Fibroblast of skin of right biceps (primary cell): ENCODE results near the gene UNC45A.
A peak's percentile ranks its signal among the peaks of the same experiment; 100 is the strongest.
"Not testable (repeated sequence)": the region's sequence is repeated elsewhere in the genome, so short reads cannot be mapped to it uniquely, and the experiment has no call there.

Experiments used
- DNase-seq: peaks from one replicate; pipeline ENCODE4 v3.0.0-alpha.2; 2013

Gene UNC45A

GRCh38 chr15:90934949-90935751, at the start of gene UNC45A:
Gene UNC45A, plus strand, starts transcription at chr15:90935285. Its CDS starts 40 bp downstream, at chr15:90935325.
- peak; percentile 83 for DNase-seq

- peak; percentile 60 for DNase-seq
Measured at GRCh38 chr15:90885432-90886290, 49.4 kb upstream of the UNC45A start.

- no peak for DNase-seq
Measured at GRCh38 chr15:90886291-90886614, 48.8 kb upstream of the UNC45A start.

GRCh38 chr15:90887037-90887481, 48.0 kb upstream of the UNC45A start:
- DNase-seq: no peak

GRCh38 chr15:90889313-90889730, 45.8 kb upstream of the UNC45A start:
- DNase-seq: no peak

GRCh38 chr15:90889736-90890456, 45.2 kb upstream of the UNC45A start:
- no peak for DNase-seq

GRCh38 chr15:90890839-90891238, 44.2 kb upstream of the UNC45A start:
- no peak for DNase-seq

- DNase-seq: no peak
Measured at GRCh38 chr15:90891346-90891949, 43.6 kb upstream of the UNC45A start.

- DNase-seq: no peak
Measured at GRCh38 chr15:90892023-90892422, 43.1 kb upstream of the UNC45A start.

- no peak for DNase-seq
Measured at GRCh38 chr15:90892498-90893174, 42.4 kb upstream of the UNC45A start.

- no peak for DNase-seq
Measured at GRCh38 chr15:90893175-90894090, 41.7 kb upstream of the UNC45A start.

- DNase-seq: peak; percentile 53
Measured at GRCh38 chr15:90895571-90896117, 39.4 kb upstream of the UNC45A start.

- DNase-seq: not testable (repeated sequence)
Measured at GRCh38 chr15:90897131-90897655, 37.9 kb upstream of the UNC45A start.

- no peak for DNase-seq
Measured at GRCh38 chr15:90901175-90902039, 33.7 kb upstream of the UNC45A start.

GRCh38 chr15:90902040-90902839, 32.8 kb upstream of the UNC45A start:
- DNase-seq: peak; percentile 77

GRCh38 chr15:90902840-90903732, 32.0 kb upstream of the UNC45A start, which contains the start of gene MAN2A2:
Gene MAN2A2, plus strand, starts transcription at chr15:90903302. Its CDS starts 906 bp downstream, at chr15:90904208.
- DNase-seq: peak; percentile 37
